ENCODE results near the gene GABARAPL1. TPM values are rescaled to one million over a fixed set of nuclear protein-coding genes. Genes with fewer than 3 reads are reported as not detected.
"Not testable (repeated sequence)": the region's sequence is repeated elsewhere in the genome, so short reads cannot be mapped to it uniquely, and the experiment has no call there.

GABARAPL1 gene
- total RNA-seq, 1 experiment from 2014 or later, result 55.6 TPM

- no peaks in the 10 kb centered on the region for H3K27me3 ChIP-seq (ENCODE audit: insufficient read depth, low read length)
- no peaks in the 10 kb centered on the region for H3K27me3 Mint-ChIP-seq (ENCODE audit: low read depth)
- TF ChIP-seq CTCF (conservative IDR thresholded peaks at IDR 0.05), result no peak
These were observed 10.5 kb downstream of the GABARAPL1 start for GRCh38 chr12:10223208-10223607.

DNA sequence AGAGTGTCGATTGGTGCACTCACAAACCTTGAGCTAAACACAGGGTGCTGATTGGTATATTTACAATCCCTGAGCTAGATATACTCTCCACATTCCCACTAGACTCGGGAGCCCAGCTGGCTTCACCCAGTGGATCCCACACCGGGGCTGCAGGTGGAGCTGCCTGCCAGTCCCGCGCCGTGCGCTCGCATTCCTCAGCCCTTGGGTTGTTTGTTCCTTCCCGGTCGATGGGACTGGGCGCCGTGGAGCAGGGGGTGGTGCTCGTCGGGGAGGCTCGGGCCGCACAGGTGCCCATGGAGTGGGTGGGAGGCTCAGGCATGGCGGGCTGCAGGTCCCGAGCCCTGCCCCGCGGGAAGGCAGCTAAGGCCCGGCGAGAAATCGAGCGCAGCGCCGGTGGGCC is 12.7 kb downstream of the GABARAPL1 start:
- not testable (repeated sequence) for H3K27me3 ChIP-seq (ENCODE audit: insufficient read depth, low read length); H3K9ac ChIP-seq (ENCODE audit: extremely low read depth, insufficient read length, low read length); DNase-seq; H3T11ph ChIP-seq (ENCODE audit: low read length); H4K5ac ChIP-seq (ENCODE audit: insufficient read length, low read depth, low read length); H3K18ac ChIP-seq (ENCODE audit: insufficient read length, low read depth, low read length); H4K91ac ChIP-seq (ENCODE audit: insufficient read length, low read depth, low read length); H3K14ac ChIP-seq (ENCODE audit: insufficient read depth, low read length); H2BK15ac ChIP-seq (ENCODE audit: low read depth, low read length); H2AK5ac ChIP-seq (ENCODE audit: insufficient read length, low read length); H3K4ac ChIP-seq (ENCODE audit: low read depth, low read length); H3K27me3 Mint-ChIP-seq (ENCODE audit: low read depth); H4K20me1 ChIP-seq (ENCODE audit: control insufficient read depth, insufficient read depth, insufficient read length); H2BK12ac ChIP-seq (ENCODE audit: insufficient read length, low read depth, low read length); H3K23ac ChIP-seq (ENCODE audit: insufficient read length, low read depth, low read length); H3K9me3 ChIP-seq (ENCODE audit: control insufficient read depth, low read depth, low read length); H3K9me3 Mint-ChIP-seq; H3K4me1 Mint-ChIP-seq; H3K79me2 ChIP-seq (ENCODE audit: insufficient read depth, low read length); H3K23me2 ChIP-seq (ENCODE audit: insufficient read length, low read depth, low read length, poor library complexity, severe bottlenecking); H2BK5ac ChIP-seq (ENCODE audit: insufficient read length, low read length); H3K56ac ChIP-seq (ENCODE audit: insufficient read length, low read depth, low read length); H3K4me2 ChIP-seq (ENCODE audit: insufficient read depth, insufficient read length, low read length); H3K4me1 ChIP-seq (ENCODE audit: insufficient read depth, low read length); H2BK120ac ChIP-seq (ENCODE audit: low read depth, low read length, poor library complexity, severe bottlenecking); H3K27ac Mint-ChIP-seq; H3K27ac ChIP-seq (ENCODE audit: insufficient read length, low read depth, low read length); H3K79me1 ChIP-seq (ENCODE audit: insufficient read depth, low read depth, low read length, poor library complexity, severe bottlenecking); H4K8ac ChIP-seq (replicated peaks; ENCODE audit: insufficient read length, low read depth, low read length); H2BK20ac ChIP-seq (ENCODE audit: low read depth, low read length, poor library complexity, severe bottlenecking); H2AFZ ChIP-seq (ENCODE audit: low read length); H3K4me3 Mint-ChIP-seq
- H3K36me3 Mint-ChIP-seq (ENCODE audit: insufficient read depth in 1 of 3, low read depth in 3 of 3), result peaks cover 42 to 45% (median 44%) of the 10 kb centered on the region in 3 experiments
- WGBS (ENCODE audit: extremely low coverage, insufficient read length, low lambda C conversion rate), result no CpG with 5 or more reads among the region's 26 CpGs

More at GRCh38 chr12:10223208-10223607, 10.5 kb downstream of the GABARAPL1 start:
- Histone ChIP-seq H2AK5ac (ENCODE audit: insufficient read length, low read length) (no peak overlapping the region), H3K23ac (ENCODE audit: insufficient read length, low read depth, low read length) (no peak overlapping the region), H2BK5ac (ENCODE audit: insufficient read length, low read length) (no peak overlapping the region), H3K27ac (ENCODE audit: insufficient read length, low read depth, low read length) (no peak overlapping the region), H3K23me2 (ENCODE audit: insufficient read length, low read depth, low read length, poor library complexity, severe bottlenecking) (no peaks in the 10 kb centered on the region), H3K14ac (ENCODE audit: insufficient read depth, low read length) (no peak overlapping the region), H4K5ac (ENCODE audit: insufficient read length, low read depth, low read length) (no peak overlapping the region), H3K9ac (ENCODE audit: extremely low read depth, insufficient read length, low read length) (no peak overlapping the region), H3K79me2 (ENCODE audit: insufficient read depth, low read length) (no peaks in the 10 kb centered on the region), H3K9me3 (ENCODE audit: control insufficient read depth, low read depth, low read length) (no peaks in the 10 kb centered on the region), H2BK12ac (ENCODE audit: insufficient read length, low read depth, low read length) (no peak overlapping the region), H3K56ac (ENCODE audit: insufficient read length, low read depth, low read length) (no peak overlapping the region), H3T11ph (ENCODE audit: low read length) (no peak overlapping the region), H3K4me2 (ENCODE audit: insufficient read depth, insufficient read length, low read length) (no peak overlapping the region), H3K79me1 (ENCODE audit: insufficient read depth, low read depth, low read length, poor library complexity, severe bottlenecking) (no peaks in the 10 kb centered on the region), H4K91ac (ENCODE audit: insufficient read length, low read depth, low read length) (no peak overlapping the region), H3K4me1 (ENCODE audit: insufficient read depth, low read length) (no peaks in the 10 kb centered on the region), H4K8ac (replicated peaks; ENCODE audit: insufficient read length, low read depth, low read length) (no peak overlapping the region), H4K20me1 (ENCODE audit: control insufficient read depth, insufficient read depth, insufficient read length) (no peaks in the 10 kb centered on the region), H2BK15ac (ENCODE audit: low read depth, low read length) (no peak overlapping the region), H3K18ac (ENCODE audit: insufficient read length, low read depth, low read length) (no peak overlapping the region), H2BK20ac (ENCODE audit: low read depth, low read length, poor library complexity, severe bottlenecking) (no peak overlapping the region), H2BK120ac (ENCODE audit: low read depth, low read length, poor library complexity, severe bottlenecking) (no peak overlapping the region), H3K4ac (ENCODE audit: low read depth, low read length) (no peak overlapping the region), H2AFZ (ENCODE audit: low read length) (no peak overlapping the region)
- no peak overlapping the region; a peak in 1 of 7 replicates for H3K27ac Mint-ChIP-seq
- no peak for DNase-seq
- peaks cover 49 to 62% (median 52%) of the 10 kb centered on the region in 3 experiments for H3K36me3 Mint-ChIP-seq (ENCODE audit: insufficient read depth in 1 of 3, low read depth in 3 of 3)
- H3K4me1 Mint-ChIP-seq, result peaks cover 0 to 4% of the 10 kb centered on the region in 2 experiments; a peak in 1 of 4 replicates
- no peaks in the 10 kb centered on the region for H3K9me3 Mint-ChIP-seq
- no CpG with 5 or more reads among the region's 5 CpGs for WGBS (ENCODE audit: extremely low coverage, insufficient read length, low lambda C conversion rate)
- no peak overlapping the region for H3K4me3 Mint-ChIP-seq
